Measurements from ENCODE around the gene CNDP2.

CNDP2 gene

GRCh38 chr18:74511823-74512222 is 15.7 kb downstream of the CNDP2 start:
- H4K20me1 ChIP-seq (ENCODE audit: low read depth, low read length): no peaks in the 10 kb centered on the region; the same call in 1 of the 2 replicates
- TF ChIP-seq EZH2phosphoT487 (conservative IDR thresholded peaks at IDR 0.05; ENCODE audit: low read length) (no peak), CTCF (IDR thresholded peaks at IDR 0.05; ENCODE audit: insufficient read depth, low read length, poor library complexity, severe bottlenecking) (no peak)
- H2AFZ ChIP-seq (ENCODE audit: low read depth, low read length, severe bottlenecking): no peak overlapping the region
- H3K4me2 ChIP-seq (ENCODE audit: low read depth, low read length, poor library complexity, severe bottlenecking): no peak overlapping the region
- no peaks in the 10 kb centered on the region for H3K9me3 ChIP-seq (ENCODE audit: insufficient read depth, low read length)
- no peaks in the 10 kb centered on the region for H3F3A ChIP-seq (ENCODE audit: insufficient read depth)
- no peak overlapping the region for H3K4me3 ChIP-seq (ENCODE audit: insufficient read depth, low read length, poor library complexity, severe bottlenecking)
- no peak overlapping the region for H3K9ac ChIP-seq (ENCODE audit: low read length)
- peaks cover 1% of the 10 kb centered on the region; the same call in 1 of the 2 replicates for H3K36me3 ChIP-seq (ENCODE audit: low read length)
- H3K79me2 ChIP-seq (ENCODE audit: insufficient read depth, low read length): no peaks in the 10 kb centered on the region
- H3K27ac ChIP-seq (ENCODE audit: low read depth, low read length): no peak overlapping the region
- no peaks in the 10 kb centered on the region for H3K27me3 ChIP-seq (ENCODE audit: low read length)
- no peaks in the 10 kb centered on the region for H3K9me2 ChIP-seq (replicated peaks; ENCODE audit: insufficient read depth, low read length)

GRCh38 chr18:74512321-74513053 is 16.3 kb downstream of the CNDP2 start:
- Histone ChIP-seq H3K27ac (ENCODE audit: low read depth, low read length) (no peak overlapping the region), H3K9me2 (replicated peaks; ENCODE audit: insufficient read depth, low read length) (no peaks in the 10 kb centered on the region), H4K20me1 (ENCODE audit: low read depth, low read length) (no peaks in the 10 kb centered on the region; the same call in 1 of the 2 replicates), H3K27me3 (ENCODE audit: low read length) (no peaks in the 10 kb centered on the region), H3F3A (ENCODE audit: insufficient read depth) (no peaks in the 10 kb centered on the region), H3K4me2 (ENCODE audit: low read depth, low read length, poor library complexity, severe bottlenecking) (no peak overlapping the region), H3K9ac (ENCODE audit: low read length) (no peak overlapping the region), H3K79me2 (ENCODE audit: insufficient read depth, low read length) (no peaks in the 10 kb centered on the region), H3K4me3 (ENCODE audit: insufficient read depth, low read length, poor library complexity, severe bottlenecking) (no peak overlapping the region), H3K36me3 (ENCODE audit: low read length) (no peaks in the 10 kb centered on the region; the same call in 1 of the 2 replicates), H2AFZ (ENCODE audit: low read depth, low read length, severe bottlenecking) (no peak overlapping the region), H3K9me3 (ENCODE audit: insufficient read depth, low read length) (no peaks in the 10 kb centered on the region)
- TF ChIP-seq CTCF (IDR thresholded peaks at IDR 0.05; ENCODE audit: insufficient read depth, low read length, poor library complexity, severe bottlenecking) (no peak), EZH2phosphoT487 (conservative IDR thresholded peaks at IDR 0.05; ENCODE audit: low read length) (no peak)

GRCh38 chr18:74513149-74513882 is 17.2 kb downstream of the CNDP2 start:
- H3K36me3 ChIP-seq (ENCODE audit: low read length): no peaks in the 10 kb centered on the region; the same call in 1 of the 2 replicates
- H3K4me2 ChIP-seq (ENCODE audit: low read depth, low read length, poor library complexity, severe bottlenecking): no peak overlapping the region
- no peaks in the 10 kb centered on the region for H3F3A ChIP-seq (ENCODE audit: insufficient read depth)
- TF ChIP-seq CTCF (IDR thresholded peaks at IDR 0.05; ENCODE audit: insufficient read depth, low read length, poor library complexity, severe bottlenecking) (no peak), EZH2phosphoT487 (conservative IDR thresholded peaks at IDR 0.05; ENCODE audit: low read length) (no peak)
- no peaks in the 10 kb centered on the region for H3K9me3 ChIP-seq (ENCODE audit: insufficient read depth, low read length)
- H4K20me1 ChIP-seq (ENCODE audit: low read depth, low read length): no peaks in the 10 kb centered on the region; the same call in 1 of the 2 replicates
- no peak overlapping the region for H3K27ac ChIP-seq (ENCODE audit: low read depth, low read length)
- H3K79me2 ChIP-seq (ENCODE audit: insufficient read depth, low read length): no peaks in the 10 kb centered on the region
- no peaks in the 10 kb centered on the region for H3K27me3 ChIP-seq (ENCODE audit: low read length)
- no peak overlapping the region for H3K9ac ChIP-seq (ENCODE audit: low read length)
- no peak overlapping the region for H2AFZ ChIP-seq (ENCODE audit: low read depth, low read length, severe bottlenecking)
- H3K4me3 ChIP-seq (ENCODE audit: insufficient read depth, low read length, poor library complexity, severe bottlenecking): no peak overlapping the region
- no peaks in the 10 kb centered on the region for H3K9me2 ChIP-seq (replicated peaks; ENCODE audit: insufficient read depth, low read length)

All from SU-DHL-6 (cell line).